HUDEP-2 (cell line): Measurements from ENCODE around the gene TMEM139.
A peak's percentile ranks its signal among the peaks of the same experiment; 100 is the strongest.
"Not testable (repeated sequence)": the region's sequence is repeated elsewhere in the genome, so short reads cannot be mapped to it uniquely, and the experiment has no call there.

ENCODE experiments used
- DNase-seq, 76 experiments: peaks; one replicate each; lab custom pipeline; 2025; ENCODE audit not compliant: unreplicated experiment in 76 of 76; lab: John Stamatoyannopoulos, UW

TMEM139 gene

DNA sequence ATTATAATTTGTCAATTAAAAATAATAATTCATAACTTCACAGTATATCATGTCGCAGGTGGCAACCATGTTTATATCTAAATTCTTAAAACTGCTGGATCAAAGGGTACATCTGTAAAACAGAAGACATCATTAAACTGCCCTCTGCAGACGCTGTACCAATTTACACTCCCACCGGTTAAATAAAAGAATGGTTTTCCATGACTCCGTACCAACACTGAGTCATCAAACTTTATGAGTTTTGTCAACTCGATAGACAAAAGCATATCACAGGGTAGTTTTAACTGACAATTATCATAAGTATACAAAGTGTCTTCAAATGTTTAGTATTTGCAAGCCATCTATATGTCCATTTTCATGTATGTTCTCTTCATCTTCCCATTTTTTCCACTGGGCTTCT lies 27.3 kb upstream of the TMEM139 start:
- no peak for DNase-seq

DNA sequence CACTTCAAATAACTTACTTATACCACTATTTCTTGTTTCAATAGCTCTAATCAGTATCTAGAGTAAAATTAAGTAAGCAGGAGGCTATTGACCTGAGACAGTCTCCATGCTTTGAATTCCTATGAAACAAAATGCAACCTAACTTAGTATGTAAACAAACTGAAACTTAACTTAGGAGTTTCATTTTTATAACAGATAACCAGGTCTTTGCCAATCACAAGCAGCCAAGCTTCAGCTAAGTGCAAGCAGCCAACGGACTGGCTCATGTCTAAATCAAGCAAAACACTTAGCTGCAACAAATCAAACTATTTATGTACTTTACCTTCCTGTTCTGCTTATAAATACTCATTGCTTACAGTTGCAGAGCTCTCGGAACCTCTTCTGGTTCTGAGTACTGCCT lies 25.9 kb upstream of the TMEM139 start:
- DNase-seq, result no peak

- DNase-seq, result no peak
These were observed 25.0 kb upstream of the TMEM139 start for GRCh38 chr7:143259765-143260164.

- no peak for DNase-seq
These were observed 22.9 kb upstream of the TMEM139 start for GRCh38 chr7:143261901-143262300.

DNA sequence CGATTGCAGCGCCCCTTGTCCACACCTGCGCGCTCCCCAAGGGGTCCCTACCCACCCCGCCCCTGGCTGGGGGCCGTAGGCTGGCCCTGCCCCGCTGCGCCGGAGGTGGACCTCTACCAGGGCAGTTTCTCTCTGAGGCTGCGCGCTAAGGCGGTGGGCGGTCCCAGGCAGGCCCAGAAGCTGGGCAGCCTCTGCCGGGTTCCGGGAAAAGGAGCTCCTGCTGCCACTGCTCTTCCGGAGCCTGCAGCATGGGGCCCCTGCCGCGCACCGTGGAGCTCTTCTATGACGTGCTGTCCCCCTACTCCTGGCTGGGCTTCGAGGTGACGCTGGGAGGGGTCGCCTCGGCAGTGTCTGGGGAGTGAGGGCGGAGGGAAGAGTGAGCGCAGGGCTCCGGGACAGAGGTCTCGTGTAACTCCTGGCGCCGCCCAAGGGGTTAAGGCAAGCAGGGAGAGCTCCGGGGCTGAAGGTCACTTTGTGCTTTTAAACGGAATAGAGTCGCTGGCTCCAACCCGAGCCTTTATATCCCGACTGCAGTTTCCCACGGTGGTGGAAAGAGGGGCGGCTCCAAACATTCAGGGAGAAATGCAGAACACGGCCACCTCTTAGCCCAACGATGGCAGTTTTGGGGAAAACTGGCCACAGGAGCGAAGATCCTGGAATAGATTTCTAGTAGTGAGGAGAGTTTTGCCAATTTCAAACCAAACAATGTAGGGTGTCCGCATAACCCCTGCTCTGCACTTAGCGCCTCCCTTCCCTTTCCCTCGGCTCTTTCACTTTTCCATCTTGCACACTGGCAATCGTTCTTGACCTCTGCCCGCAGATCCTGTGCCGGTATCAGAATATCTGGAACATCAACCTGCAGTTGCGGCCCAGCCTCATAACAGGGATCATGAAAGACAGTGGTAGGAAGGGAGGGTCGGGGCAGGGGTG lies 21.2 kb upstream of the TMEM139 start, which contains the start of gene GSTK1:
TSS of gene GSTK1 (plus strand) at position 176 of the 930 bp plus-strand sequence. CDS start at position 249, 73 bp downstream.
- peak in 69 of 76 experiments; percentile 1 to 67 (median 47) for DNase-seq

GRCh38 chr7:143264196-143264568 lies 20.6 kb upstream of the TMEM139 start:
- DNase-seq, result not testable (repeated sequence)

GRCh38 chr7:143265017-143265693 lies 19.6 kb upstream of the TMEM139 start:
- DNase-seq, result no peak

DNA sequence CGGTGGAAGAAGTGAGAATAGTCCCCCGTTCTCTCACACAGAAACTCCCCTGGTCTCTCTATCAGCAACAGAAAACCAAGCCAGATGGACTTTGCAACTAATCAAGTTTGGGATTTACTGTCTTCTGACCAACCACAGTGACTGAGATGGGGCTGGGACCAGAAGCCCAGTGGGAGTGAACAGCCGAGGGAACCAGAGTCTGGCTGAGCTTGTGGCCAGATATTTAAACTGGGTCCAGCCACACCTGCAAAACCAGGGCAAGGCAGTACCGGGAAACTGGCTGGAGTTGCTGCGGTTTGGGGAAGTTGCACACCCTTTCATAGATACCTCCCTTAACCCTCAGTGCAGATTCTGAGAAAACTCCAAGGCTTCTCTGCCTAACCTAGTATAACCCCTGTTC lies 15.5 kb upstream of the TMEM139 start:
- DNase-seq, result no peak

- no peak for DNase-seq
These were observed 13.5 kb upstream of the TMEM139 start for GRCh38 chr7:143271240-143271639.

GRCh38 chr7:143272871-143273270 lies 11.9 kb upstream of the TMEM139 start:
- no peak for DNase-seq

DNA sequence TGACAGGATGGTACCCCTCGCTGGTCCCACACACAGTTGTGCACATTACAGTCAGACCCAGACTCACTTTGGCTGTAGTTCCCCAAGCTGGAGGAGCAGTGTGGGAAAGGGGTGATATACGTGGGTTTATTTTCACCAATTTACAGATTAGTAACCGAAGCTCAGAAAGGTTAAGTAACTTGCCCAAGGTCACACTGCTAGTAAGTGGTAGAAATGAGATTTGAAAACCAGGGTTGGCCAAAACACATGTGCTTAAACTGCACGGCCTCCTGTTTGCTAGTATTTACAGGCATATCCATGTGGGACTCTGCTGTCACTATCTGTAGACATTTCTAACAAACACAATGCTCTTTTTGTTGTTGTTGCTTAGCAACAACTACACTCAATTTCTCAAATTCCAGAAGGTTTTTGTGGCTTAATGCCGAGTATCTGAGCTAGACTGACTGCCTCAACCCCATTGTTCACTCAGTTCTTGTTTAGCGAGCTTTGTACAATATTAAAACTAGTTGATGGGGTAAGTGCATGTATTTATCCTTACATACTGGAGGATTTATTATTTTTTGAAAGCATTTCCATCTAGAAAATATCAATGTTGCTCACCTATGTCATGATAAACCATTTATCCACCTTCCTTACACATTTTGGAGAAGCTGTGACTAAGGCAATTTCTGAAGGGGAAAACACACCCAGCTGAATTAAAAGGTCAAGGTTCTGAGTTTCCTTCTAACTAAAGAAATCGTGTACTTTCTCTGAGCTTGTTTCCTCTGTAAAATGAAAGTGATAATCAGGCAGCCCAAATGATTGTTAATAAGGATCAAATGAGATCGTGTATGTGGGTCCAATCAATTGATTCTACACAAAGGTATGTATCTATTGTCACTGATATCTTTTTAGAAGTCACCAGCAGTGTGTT lies 5.3 kb upstream of the TMEM139 start:
- no peak for DNase-seq

DNA sequence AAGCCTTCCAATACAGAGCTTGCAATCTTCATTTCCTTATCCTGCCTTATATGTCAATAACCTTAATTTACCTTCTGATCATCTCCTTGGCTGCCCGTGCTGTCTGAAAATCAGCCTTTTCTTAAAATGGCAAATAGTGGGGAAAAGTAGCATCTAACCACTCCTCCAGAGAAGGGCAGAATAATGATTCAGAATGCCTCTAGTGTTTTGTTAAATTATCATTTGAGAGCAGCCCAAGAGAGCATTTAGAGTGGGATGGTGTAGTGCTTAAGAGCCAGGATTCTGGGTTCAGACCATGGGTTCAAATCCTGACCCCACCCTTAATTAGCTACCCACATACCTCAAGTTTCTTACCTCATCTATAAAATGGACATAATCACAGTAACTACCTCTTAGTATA lies 4.6 kb upstream of the TMEM139 start:
- DNase-seq, result no peak

GRCh38 chr7:143280566-143280965 lies 4.2 kb upstream of the TMEM139 start:
- no peak for DNase-seq

- DNase-seq, result no peak
These were observed 3.2 kb upstream of the TMEM139 start for GRCh38 chr7:143281529-143281928.

DNA sequence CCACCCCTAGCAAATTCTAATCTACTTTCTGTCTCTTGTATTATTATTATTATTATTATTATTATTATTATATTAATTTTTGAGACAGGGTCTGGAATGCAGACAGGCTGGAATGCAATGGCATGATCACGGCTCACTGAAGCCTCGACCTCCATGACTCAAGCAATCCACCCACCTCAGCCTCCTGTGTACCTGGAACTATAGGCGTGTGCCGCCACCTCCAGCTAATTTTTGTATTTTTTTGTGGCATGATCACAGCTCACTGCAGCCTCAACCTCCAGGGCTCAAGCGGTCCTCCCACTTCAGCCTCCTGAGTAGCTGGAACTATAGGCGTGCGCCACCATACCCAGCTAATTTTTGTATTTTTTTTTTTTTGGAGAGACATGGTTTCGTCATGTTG lies 2.6 kb upstream of the TMEM139 start:
- no peak for DNase-seq

- no peak for DNase-seq
These were observed 1.4 kb upstream of the TMEM139 start for GRCh38 chr7:143283381-143283780.

GRCh38 chr7:143285470-143285778 lies 666 bp downstream of the TMEM139 start:
- no peak for DNase-seq

GRCh38 chr7:143285806-143286521 lies 1.2 kb downstream of the TMEM139 start:
- DNase-seq, result no peak

GRCh38 chr7:143286522-143286890 lies 1.7 kb downstream of the TMEM139 start:
- DNase-seq, result no peak

GRCh38 chr7:143287339-143287934 lies 2.7 kb downstream of the TMEM139 start:
- no peak for DNase-seq
